Measurements from ENCODE around the gene GPSM1. TPM values are rescaled to one million over a fixed set of nuclear protein-coding genes. Genes with fewer than 3 reads are reported as not detected.

GPSM1 gene
- total RNA-seq, 4 donors from 2014 or later = 10.0 to 14.9 (median 13.0) TPM

- H3K36me3 ChIP-seq = peaks cover 0 to 76% of the 10 kb centered on the region in 2 donors
Measured at GRCh38 chr9:136380381-136380780, 53.0 kb downstream of the GPSM1 start.

GRCh38 chr9:136381311-136381710 is 54.0 kb downstream of the GPSM1 start:
- Histone ChIP-seq H3K4me3 (no peak overlapping the region), H3K36me3 (peaks cover 0 to 85% of the 10 kb centered on the region in 2 donors), H3K27me3 (no peaks in the 10 kb centered on the region), H3K9me3 (no peaks in the 10 kb centered on the region), H3K4me1 (no peaks in the 10 kb centered on the region), H3K27ac (no peak overlapping the region)
- ATAC-seq = no peak
- TF ChIP-seq POLR2A (IDR thresholded peaks at IDR 0.05) (no peak), CTCF (IDR thresholded peaks at IDR 0.05) (no peak), EP300 (IDR thresholded peaks at IDR 0.05) (no peak), POLR2AphosphoS5 (IDR thresholded peaks at IDR 0.05) (no peak)
- WGBS, 2 donors (ENCODE audit: low coverage in 1 of 2) = no CpG with 5 or more reads among the region's 9 CpGs

More at GRCh38 chr9:136380381-136380780, 53.0 kb downstream of the GPSM1 start:
- no peak overlapping the region for H3K4me3 ChIP-seq
- H3K4me1 ChIP-seq = no peaks in the 10 kb centered on the region
- no CpG with 5 or more reads among the region's 17 CpGs for WGBS, 2 donors (ENCODE audit: low coverage in 1 of 2)
- TF ChIP-seq POLR2A (IDR thresholded peaks at IDR 0.05) (no peak), CTCF (IDR thresholded peaks at IDR 0.05) (no peak), EP300 (IDR thresholded peaks at IDR 0.05) (no peak), POLR2AphosphoS5 (IDR thresholded peaks at IDR 0.05) (no peak)
- no peak overlapping the region for H3K27ac ChIP-seq
- H3K27me3 ChIP-seq = no peaks in the 10 kb centered on the region
- H3K9me3 ChIP-seq = no peaks in the 10 kb centered on the region
- no peak for ATAC-seq

GRCh38 chr9:136381966-136382513 is 54.7 kb downstream of the GPSM1 start:
- no peak overlapping the region for H3K4me3 ChIP-seq
- 98% methylated on average over 10 of the region's 25 CpGs; no CpG with 5 or more reads in 1 of the 2 donors for WGBS, 2 donors (ENCODE audit: low coverage in 1 of 2)
- no peaks in the 10 kb centered on the region for H3K27me3 ChIP-seq
- no peaks in the 10 kb centered on the region for H3K4me1 ChIP-seq
- no peak for ATAC-seq
- TF ChIP-seq POLR2A (IDR thresholded peaks at IDR 0.05) = no peak
- TF ChIP-seq EP300 (IDR thresholded peaks at IDR 0.05) = no peak
- no peak for TF ChIP-seq CTCF (IDR thresholded peaks at IDR 0.05)
- TF ChIP-seq POLR2AphosphoS5 (IDR thresholded peaks at IDR 0.05) = no peak
- H3K27ac ChIP-seq = no peak overlapping the region
- peaks cover 0 to 92% of the 10 kb centered on the region in 2 donors for H3K36me3 ChIP-seq
- H3K9me3 ChIP-seq = no peaks in the 10 kb centered on the region

GRCh38 chr9:136383436-136383835 is 56.1 kb downstream of the GPSM1 start:
- no peaks in the 10 kb centered on the region for H3K4me1 ChIP-seq
- H3K4me3 ChIP-seq = no peak overlapping the region
- H3K9me3 ChIP-seq = no peaks in the 10 kb centered on the region
- no CpG with 5 or more reads among the region's 20 CpGs for WGBS, 2 donors (ENCODE audit: low coverage in 1 of 2)
- no peak for ATAC-seq
- TF ChIP-seq POLR2AphosphoS5 (IDR thresholded peaks at IDR 0.05) (no peak), POLR2A (IDR thresholded peaks at IDR 0.05) (no peak), EP300 (IDR thresholded peaks at IDR 0.05) (no peak), CTCF (IDR thresholded peaks at IDR 0.05) (no peak)
- H3K27me3 ChIP-seq = no peaks in the 10 kb centered on the region
- peaks cover 0 to 100% of the 10 kb centered on the region in 2 donors for H3K36me3 ChIP-seq
- H3K27ac ChIP-seq = no peak overlapping the region

GRCh38 chr9:136385015-136385414 is 57.7 kb downstream of the GPSM1 start:
- no peak for TF ChIP-seq EP300 (IDR thresholded peaks at IDR 0.05)
- TF ChIP-seq CTCF (IDR thresholded peaks at IDR 0.05) = no peak
- TF ChIP-seq POLR2A (IDR thresholded peaks at IDR 0.05) = no peak
- Histone ChIP-seq H3K27me3 (no peaks in the 10 kb centered on the region), H3K27ac (no peak overlapping the region), H3K4me3 (no peak overlapping the region), H3K36me3 (peaks cover 0 to 100% of the 10 kb centered on the region in 2 donors), H3K9me3 (no peaks in the 10 kb centered on the region), H3K4me1 (no peaks in the 10 kb centered on the region)
- no peak for ATAC-seq
- WGBS, 2 donors (ENCODE audit: low coverage in 1 of 2) = 88 to 90% methylated on average over 7 to 11 of the region's 11 CpGs
